PC-3 (cell line): ENCODE measurements around the gene IL5RA. TPM values are rescaled to one million over a fixed set of nuclear protein-coding genes. Genes with fewer than 3 reads are reported as not detected.

Experiments
- ATAC-seq: fragments of 200-7000 bp; cut with Tn5 transposase; 2 replicates; pipeline ENCODE4 v1.9.1; 2020; ENCODE audit warnings: mild to moderate bottlenecking, moderate library complexity
- BruUV-seq: library from RNA; stranded (reverse); fragments of 400-500 nt; replicated peaks from 2 replicates; lab custom pipeline; 2021; lab: Mats Ljungman, UMichigan
- CTCF ChIA-PET: fragments of 300-600 bp; sonication (Branson Sonifier 250); formaldehyde crosslinking; loops from one replicate; lab custom pipeline; 2022; ENCODE audit warnings: antibody characterized with exemption; lab: Charles Lee
- POLR2A ChIA-PET: fragments of 300-600 bp; sonication (Branson Sonifier 250); formaldehyde crosslinking; loops from one replicate; lab custom pipeline; 2022; ENCODE audit warnings: antibody characterized with exemption; ENCODE audit not compliant: unreplicated experiment; lab: Charles Lee
- DNase-seq: peaks from one replicate; pipeline ENCODE4 v3.0.0-alpha.2; 2015
- H2AFZ ChIP-seq: fragments of 300-600 bp; sonication (generic); 2 replicates; pipeline ENCODE4 v1.6.0; 2016; ENCODE audit warnings: antibody characterized with exemption, low read length
- H3F3A ChIP-seq: fragments of 300-600 bp; sonication (generic); one replicate; pipeline ENCODE4 v1.6.0; 2017; ENCODE audit warnings: antibody characterized with exemption, low read length, control low read depth, mild to moderate bottlenecking; ENCODE audit not compliant: unreplicated experiment
- H3K27ac ChIP-seq: fragments of 300-600 bp; sonication (generic); 2 replicates; pipeline ENCODE4 v1.5.1; 2016; ENCODE audit warnings: mild to moderate bottlenecking, low read length
- H3K27me3 ChIP-seq: fragments of 300-600 bp; sonication (generic); 2 replicates; pipeline ENCODE4 v1.6.1; 2016; ENCODE audit warnings: low read length, mixed read lengths
- H3K36me3 ChIP-seq: fragments of 300-600 bp; sonication (generic); 2 replicates; pipeline ENCODE4 v1.6.1; 2016; ENCODE audit warnings: low read depth, mixed run types, low read length, mixed read lengths
- H3K4me1 ChIP-seq: fragments of 300-600 bp; sonication (generic); 2 replicates; pipeline ENCODE4 v1.5.1; 2016; ENCODE audit warnings: low read length; ENCODE audit not compliant: insufficient read depth
- H3K4me2 ChIP-seq: fragments of 300-600 bp; sonication (generic); 2 replicates; pipeline ENCODE4 v1.6.0; 2016; ENCODE audit warnings: low read length
- H3K4me3 ChIP-seq: fragments of 300-600 bp; sonication (generic); 2 replicates; pipeline ENCODE4 v1.5.1; 2016; ENCODE audit warnings: mild to moderate bottlenecking, low read length, mixed read lengths
- H3K79me2 ChIP-seq: fragments of 300-600 bp; sonication (generic); 2 replicates; pipeline ENCODE4 v1.6.1; 2017; ENCODE audit warnings: low read length, mixed read lengths
- H3K9ac ChIP-seq: fragments of 300-600 bp; sonication (generic); 2 replicates; pipeline ENCODE4 v1.6.0; 2016; ENCODE audit warnings: mild to moderate bottlenecking, low read length
- H3K9me2 ChIP-seq: fragments of 300-600 bp; sonication (generic); replicated peaks from 2 replicates; pipeline ENCODE4 v1.6.1; 2016; ENCODE audit warnings: mixed run types, low read length, mixed read lengths
- H3K9me3 ChIP-seq: fragments of 300-600 bp; sonication (generic); 2 replicates; pipeline ENCODE4 v1.6.1; 2016; ENCODE audit warnings: low read length, mixed read lengths
- H4K20me1 ChIP-seq: fragments of 300-600 bp; sonication (generic); 2 replicates; pipeline ENCODE4 v1.6.1; 2016; ENCODE audit warnings: low read length, mixed read lengths
- CTCF ChIP-seq: fragments of 300-600 bp; sonication (generic); conservative IDR thresholded peaks from 2 replicates; pipeline ENCODE4 v1.5.1; 2017; ENCODE audit warnings: antibody characterized with exemption, low read depth, mild to moderate bottlenecking, low read length
- EZH2 ChIP-seq: fragments of 300-600 bp; sonication (generic); IDR thresholded peaks from one replicate; pipeline ENCODE4 v1.6.1; 2017; ENCODE audit warnings: antibody characterized with exemption, mild to moderate bottlenecking, low read length; ENCODE audit not compliant: unreplicated experiment
- EZH2phosphoT487 ChIP-seq: fragments of 300-600 bp; sonication (generic); IDR thresholded peaks from 2 replicates; pipeline ENCODE4 v1.6.1; 2018; ENCODE audit warnings: mild to moderate bottlenecking, antibody characterized with exemption, low read length, borderline replicate concordance
- intact Hi-C: fragments of 100-400 bp; cut with micrococcal nuclease; formaldehyde crosslinking; loops from 2 replicates; pipeline ENCODE4 v1.9.0; 2023
- total RNA-seq: library from RNA; depleted of rRNA; stranded (reverse); fragments of >200 nt; gene quantifications from 2 replicates; pipeline ENCODE4 v1.2.3, GENCODE V29; 2014

The IL5RA gene
- total RNA-seq, 1 experiment from 2014 or later = not detected

GRCh38 chr3:3141939-3142338, 31.8 kb upstream of the IL5RA start:
- TF ChIP-seq EZH2 = no peak
- TF ChIP-seq EZH2phosphoT487 = no peak
- no peak for TF ChIP-seq CTCF
- ChIA-PET POLR2A (interaction anchor here (0.6 kb wide), 1 partner anchor 12 kb away, joined by 3 read pairs; no protein-coding TSS in a partner anchor), CTCF (no interaction called here)
- Histone ChIP-seq H3K4me3 (no peak overlapping the region), H3F3A (no peaks in the 10 kb centered on the region), H3K27ac (no peak overlapping the region), H3K79me2 (peaks cover 3% of the 10 kb centered on the region; the same call in 1 of the 2 replicates), H2AFZ (no peak overlapping the region), H3K9me3 (no peaks in the 10 kb centered on the region), H3K36me3 (peaks cover 75% of the 10 kb centered on the region), H3K9ac (no peak overlapping the region), H3K4me2 (no peak overlapping the region), H3K9me2 (no peaks in the 10 kb centered on the region), H3K4me1 (no peaks in the 10 kb centered on the region; the same call in 1 of the 2 replicates), H4K20me1 (no peaks in the 10 kb centered on the region; the same call in 1 of the 2 replicates), H3K27me3 (no peaks in the 10 kb centered on the region)
- intact Hi-C loops = loop anchor here (5.0 kb wide), 1 partner anchor 35 kb away; the partner anchor contains the start of gene CRBN
- no peak for DNase-seq
- BruUV-seq = no TSS peak
- ATAC-seq = no peak

- Histone ChIP-seq H3K9me3 (no peaks in the 10 kb centered on the region), H3K36me3 (peaks cover 49% of the 10 kb centered on the region; the same call in 1 of the 2 replicates), H3K9me2 (no peaks in the 10 kb centered on the region), H3K4me3 (no peak overlapping the region), H3K4me1 (no peaks in the 10 kb centered on the region), H3K4me2 (no peak overlapping the region), H3K27me3 (no peaks in the 10 kb centered on the region), H4K20me1 (peaks cover 19% of the 10 kb centered on the region), H2AFZ (no peak overlapping the region), H3K9ac (no peak overlapping the region), H3K79me2 (peaks cover 45% of the 10 kb centered on the region), H3K27ac (no peak overlapping the region), H3F3A (no peaks in the 10 kb centered on the region)
- ATAC-seq (no peak), DNase-seq (no peak)
- ChIA-PET POLR2A (no interaction called here), CTCF (no interaction called here)
- TF ChIP-seq CTCF = no peak
- TF ChIP-seq EZH2phosphoT487 = no peak
- TF ChIP-seq EZH2 = no peak
- intact Hi-C loops = no loop called here
- BruUV-seq = no TSS peak
Observed at GRCh38 chr3:3137526-3137925, 27.4 kb upstream of the IL5RA start.

- intact Hi-C loops = no loop called here
Observed at GRCh38 chr3:3134750-3135448, 24.7 kb upstream of the IL5RA start.

More at GRCh38 chr3:3134750-3135448, 24.7 kb upstream of the IL5RA start:
- ChIA-PET POLR2A (no interaction called here), CTCF (no interaction called here)
- peaks cover 59% of the 10 kb centered on the region for H3K79me2 ChIP-seq
- no peaks in the 10 kb centered on the region for H3K4me1 ChIP-seq
- no peaks in the 10 kb centered on the region for H3K9me2 ChIP-seq
- no peak overlapping the region for H3K4me3 ChIP-seq
- H3K4me2 ChIP-seq = no peak overlapping the region
- no peak for ATAC-seq
- H3F3A ChIP-seq = no peaks in the 10 kb centered on the region
- no TSS peak for BruUV-seq
- no peak for TF ChIP-seq EZH2phosphoT487
- TF ChIP-seq EZH2 = no peak
- no peak for TF ChIP-seq CTCF
- peaks cover 19% of the 10 kb centered on the region for H4K20me1 ChIP-seq
- no peak overlapping the region for H3K27ac ChIP-seq
- no peak for DNase-seq
- no peaks in the 10 kb centered on the region for H3K9me3 ChIP-seq
- no peak overlapping the region for H3K9ac ChIP-seq
- no peak overlapping the region for H2AFZ ChIP-seq
- no peaks in the 10 kb centered on the region for H3K27me3 ChIP-seq
- H3K36me3 ChIP-seq = peaks cover 38% of the 10 kb centered on the region
